GM21528 (cell line): ENCODE results near the gene ULK3.

Experiments
- ATAC-seq: cut with Tn5 transposase; IDR thresholded peaks from one replicate; pipeline ENCODE4 v1.9.1; 2021; ENCODE audit warnings: mild to moderate bottlenecking, moderate library complexity; ENCODE audit not compliant: unreplicated experiment, low FRiP score

ULK3 gene

GRCh38 chr15:74800559-74801094 lies 42.3 kb downstream of the ULK3 start:
- ATAC-seq: no peak

DNA sequence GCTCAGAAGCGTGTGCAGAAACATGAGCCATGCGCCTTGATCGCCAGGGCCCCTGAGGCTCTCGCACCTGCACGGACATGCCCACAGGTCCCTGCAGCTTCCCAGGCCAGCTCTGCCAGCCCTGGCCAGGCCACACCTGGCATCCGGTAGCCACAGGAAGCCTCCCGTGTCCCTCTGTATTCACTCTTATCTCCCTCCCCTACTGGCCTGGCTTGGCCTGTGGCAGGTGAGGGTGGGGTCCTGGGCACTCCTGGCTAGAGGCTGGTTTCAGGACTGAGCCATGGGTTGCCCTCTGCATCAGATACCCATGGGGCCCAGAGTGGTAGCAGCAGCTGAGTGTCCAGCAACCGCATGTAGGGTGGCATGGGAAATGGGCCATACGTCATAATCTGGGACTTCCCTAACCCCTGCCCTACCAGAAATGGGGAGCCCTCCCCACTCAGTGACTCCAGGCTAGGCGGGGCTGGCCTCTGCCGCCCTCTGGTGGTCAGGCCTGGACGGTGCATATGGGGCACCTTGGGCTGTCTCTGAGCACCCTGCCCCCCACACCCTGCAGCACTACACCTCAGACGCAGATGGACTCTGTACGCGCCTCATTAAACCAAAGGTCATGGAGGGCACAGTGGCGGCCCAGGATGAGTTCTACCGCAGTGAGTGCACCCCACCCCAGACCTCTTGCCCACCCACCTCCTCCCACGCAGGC lies 42.9 kb downstream of the ULK3 start:
- ATAC-seq: no peak

- ATAC-seq: no peak
Measured at GRCh38 chr15:74799255-74799855, 43.6 kb downstream of the ULK3 start.

DNA sequence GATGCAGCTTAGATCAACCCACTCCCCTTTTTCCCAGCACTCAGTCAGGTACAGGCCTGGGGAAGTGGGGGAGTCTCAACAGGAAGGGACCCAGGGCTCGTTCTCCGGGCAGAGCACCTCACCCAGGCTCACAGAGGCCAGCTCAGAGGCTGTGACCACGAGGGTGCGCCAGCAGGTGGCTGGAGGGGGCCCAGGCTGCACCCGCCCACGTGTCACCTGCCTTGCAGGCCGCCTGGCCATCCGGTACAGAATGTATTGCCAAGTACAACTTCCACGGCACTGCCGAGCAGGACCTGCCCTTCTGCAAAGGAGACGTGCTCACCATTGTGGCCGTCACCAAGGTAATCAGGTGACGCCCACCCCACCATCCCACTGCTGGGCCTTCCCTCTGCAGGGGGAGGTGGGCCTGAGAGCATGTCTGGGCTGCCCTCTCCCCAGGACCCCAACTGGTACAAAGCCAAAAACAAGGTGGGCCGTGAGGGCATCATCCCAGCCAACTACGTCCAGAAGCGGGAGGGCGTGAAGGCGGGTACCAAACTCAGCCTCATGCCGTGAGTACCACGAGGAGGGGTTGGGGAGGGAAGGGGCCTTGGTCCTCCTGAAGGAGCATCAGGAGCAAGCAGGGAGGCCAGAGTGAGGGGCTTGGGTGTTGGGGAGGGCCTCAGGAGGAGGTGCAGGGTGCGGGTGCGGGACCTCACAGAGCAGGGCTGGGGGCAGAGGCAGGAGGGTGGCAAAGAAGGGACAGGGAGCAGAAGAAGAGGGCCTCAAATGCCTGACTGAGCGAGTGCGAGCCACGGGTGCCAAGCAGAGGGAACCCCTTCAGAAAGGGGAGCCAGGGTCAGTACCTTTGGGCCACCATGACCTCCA lies 44.3 kb downstream of the ULK3 start:
- ATAC-seq: no peak

DNA sequence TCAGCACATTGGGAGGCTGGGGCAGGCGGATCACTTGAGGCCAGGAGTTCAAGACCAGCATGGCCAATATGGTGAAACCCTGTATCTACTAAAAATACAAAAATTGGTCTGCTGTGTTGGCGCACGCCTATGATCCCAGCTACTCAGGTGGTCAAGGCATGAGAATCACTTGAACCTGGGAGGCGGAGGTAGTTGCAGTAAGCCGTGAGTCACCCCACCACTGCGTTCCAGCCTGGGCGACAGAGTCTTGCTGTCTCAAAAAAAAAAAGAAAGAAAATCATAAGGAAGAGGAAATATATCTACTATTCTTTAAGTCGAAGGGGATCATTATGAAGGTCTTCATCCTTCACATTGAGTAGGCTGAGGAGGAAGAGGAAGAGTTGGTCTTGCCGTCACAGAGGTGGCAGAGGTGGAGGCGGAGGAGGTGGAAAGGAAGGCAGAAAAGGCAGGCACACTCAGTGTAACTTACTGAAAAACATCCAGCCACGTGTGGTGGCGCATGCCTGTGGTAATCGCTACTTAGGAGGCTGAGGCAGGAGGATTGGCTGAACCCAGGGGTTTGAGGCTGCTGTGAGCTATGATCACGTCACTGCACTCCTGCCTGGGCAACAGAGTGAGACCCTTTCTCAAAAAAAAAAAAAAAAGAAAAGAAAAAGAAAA lies 46.9 kb downstream of the ULK3 start:
- ATAC-seq: no peak

DNA sequence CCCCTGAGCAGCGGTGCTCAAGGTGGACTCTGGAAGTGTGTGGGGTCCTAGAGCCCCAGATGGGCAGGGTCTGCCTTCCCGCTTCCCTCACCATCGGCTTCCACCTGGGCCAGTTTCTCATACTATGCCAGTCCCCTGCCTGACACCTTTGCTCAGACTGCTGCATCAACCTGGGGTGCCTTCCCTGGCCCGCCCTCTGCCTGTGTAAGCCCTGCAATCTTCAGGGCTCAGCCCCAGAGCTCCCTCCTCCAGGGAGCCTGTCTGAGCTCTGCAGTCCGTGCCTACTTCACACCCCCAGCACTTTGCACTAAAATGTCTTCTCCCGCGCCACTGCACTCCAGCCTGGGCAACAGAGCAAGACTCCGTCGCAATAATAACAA lies 48.0 kb downstream of the ULK3 start:
- no peak for ATAC-seq

- ATAC-seq: no peak
Measured at GRCh38 chr15:74794248-74794969, 48.5 kb downstream of the ULK3 start.

DNA sequence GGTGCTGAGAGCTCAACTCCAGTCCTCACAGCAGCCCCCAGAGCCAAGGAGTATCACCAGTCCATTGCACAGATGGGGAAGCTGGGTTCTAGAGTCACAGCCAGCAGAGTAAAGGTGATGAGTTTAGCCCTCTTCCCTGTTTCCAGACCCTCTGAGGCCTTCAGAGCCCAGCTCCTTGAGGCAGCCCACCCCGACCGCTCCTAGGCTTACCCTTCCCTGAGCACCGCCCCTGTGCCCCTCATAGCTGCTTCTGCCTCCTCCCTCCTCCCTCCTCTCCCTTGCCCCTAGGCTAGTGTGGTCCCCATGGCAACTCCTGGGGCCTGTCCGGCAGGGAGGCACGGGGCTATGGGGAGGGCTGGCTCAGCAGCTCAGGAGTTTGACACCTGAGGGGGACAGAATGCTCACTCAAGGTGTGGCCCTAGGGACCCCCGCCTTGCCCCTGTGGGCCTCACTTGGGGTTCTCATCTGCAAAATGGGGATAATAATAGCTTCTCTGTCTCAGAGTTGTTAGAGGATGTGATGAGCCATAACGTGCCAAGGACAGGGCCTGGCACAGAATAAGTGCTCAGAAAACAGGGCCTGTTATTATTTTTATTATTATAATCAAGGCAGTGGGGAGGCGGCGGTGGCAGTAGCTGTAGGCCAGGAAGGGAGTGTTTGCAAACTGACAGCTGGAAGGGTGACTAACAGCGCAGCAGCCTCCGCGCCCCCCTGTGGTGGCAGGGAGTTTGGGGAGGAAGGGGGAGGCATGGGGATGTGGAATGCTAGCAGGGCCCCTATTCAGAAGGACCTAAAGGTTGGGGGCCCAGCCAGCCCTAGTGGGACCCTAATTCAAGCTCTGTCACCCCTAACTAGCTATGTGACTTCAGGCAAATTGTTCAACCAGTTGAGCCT lies 49.6 kb downstream of the ULK3 start:
- no peak for ATAC-seq

DNA sequence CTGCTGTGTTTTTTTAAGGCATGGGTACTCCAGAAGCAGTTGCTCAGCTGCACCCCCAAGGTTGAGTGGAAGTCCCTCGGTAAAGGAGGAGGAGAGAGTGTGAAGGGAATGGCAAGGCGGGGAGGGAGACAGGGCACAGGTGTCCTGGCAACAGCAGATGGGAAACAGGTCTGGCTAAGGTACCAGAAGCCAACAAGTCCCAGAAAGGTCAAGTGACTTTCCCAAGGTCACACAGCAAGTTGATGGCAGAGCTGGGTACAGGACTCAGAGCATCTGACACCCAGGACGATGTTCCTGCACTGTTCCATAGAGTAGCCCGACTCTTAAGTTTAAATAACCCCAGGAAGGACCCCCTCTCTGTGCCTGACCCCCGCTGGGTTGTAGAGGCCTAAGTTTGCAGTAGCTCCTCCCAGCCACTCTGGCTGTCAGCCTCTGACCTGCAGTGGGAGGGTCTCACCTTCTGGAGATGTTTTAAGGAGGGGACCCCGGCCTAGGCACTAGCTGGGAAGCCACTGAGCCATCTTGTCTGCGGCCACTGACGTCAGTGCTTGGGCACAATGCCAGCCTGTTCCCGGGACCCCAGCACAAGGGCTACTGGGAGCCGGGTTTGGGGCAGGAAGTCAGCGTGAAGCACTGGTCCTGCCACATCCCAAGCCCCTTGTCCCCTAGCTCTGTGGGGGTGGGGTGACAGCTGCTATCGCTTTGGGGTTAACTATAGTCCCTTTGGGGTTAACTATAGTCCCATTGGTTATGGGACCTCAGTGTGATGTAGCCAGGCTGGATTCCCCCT lies 50.5 kb downstream of the ULK3 start:
- ATAC-seq: no peak

DNA sequence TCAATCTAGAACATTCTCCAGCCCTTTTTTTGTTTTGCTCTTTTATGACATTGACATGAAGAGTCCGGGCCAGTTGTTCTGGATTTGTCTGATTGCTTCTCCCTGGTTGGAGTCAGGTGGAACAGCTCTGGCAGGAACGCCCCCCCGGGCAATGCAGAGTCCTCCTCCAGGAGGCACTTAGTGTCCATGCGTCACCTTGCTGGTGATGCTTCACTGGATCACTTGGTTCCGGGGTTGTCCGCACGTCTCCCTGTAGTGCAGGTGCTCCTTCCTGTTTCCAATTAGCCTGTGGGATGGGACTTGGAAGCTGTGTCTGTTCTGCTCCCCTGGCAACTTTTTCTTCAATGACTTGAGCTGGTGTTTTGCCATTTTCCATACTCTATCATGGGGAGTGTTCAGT lies 51.3 kb downstream of the ULK3 start:
- ATAC-seq: no peak

GRCh38 chr15:74791007-74791406 lies 51.9 kb downstream of the ULK3 start:
- no peak for ATAC-seq

- no peak for ATAC-seq
Measured at GRCh38 chr15:74790080-74790916, 52.7 kb downstream of the ULK3 start.

DNA sequence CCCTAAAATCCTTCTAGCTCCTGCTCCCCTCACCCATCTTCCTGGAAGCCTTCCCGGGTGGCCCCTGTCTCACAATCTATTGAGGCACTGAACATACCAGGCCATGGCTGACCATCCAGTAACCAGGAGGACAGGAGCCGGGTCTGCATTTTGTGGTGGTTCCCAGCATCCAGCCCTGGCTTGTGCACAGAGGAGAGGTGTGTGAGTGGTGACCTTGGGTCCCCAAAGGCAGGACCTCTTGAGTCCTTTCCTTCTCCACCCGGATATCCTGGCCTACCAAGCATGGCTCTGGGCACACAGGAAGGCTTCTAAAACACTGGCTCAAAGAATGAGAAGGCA lies 53.2 kb downstream of the ULK3 start:
- ATAC-seq: no peak

DNA sequence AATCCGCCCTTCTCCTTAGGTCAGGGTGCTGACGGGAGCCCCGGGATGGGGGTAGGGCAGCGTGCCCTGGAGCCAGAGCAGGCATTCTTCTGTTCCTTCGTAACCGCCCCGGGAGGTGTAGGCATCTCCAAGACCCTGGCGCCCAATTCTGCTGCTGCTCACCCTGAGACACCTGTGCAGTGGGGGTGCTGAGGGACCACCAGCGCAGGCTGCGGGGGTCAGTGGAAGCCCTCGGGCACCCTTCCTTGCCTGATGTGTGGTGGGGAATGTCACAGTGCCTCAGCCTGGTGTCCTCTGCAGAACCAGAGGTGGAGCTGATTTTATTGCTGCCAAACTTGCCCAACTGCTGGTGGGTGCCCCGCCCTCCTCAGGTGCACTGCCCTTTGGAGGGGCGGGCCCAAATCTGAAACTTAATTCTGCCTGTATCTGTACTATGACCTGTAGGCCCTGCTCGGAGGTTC lies 53.8 kb downstream of the ULK3 start:
- no peak for ATAC-seq

DNA sequence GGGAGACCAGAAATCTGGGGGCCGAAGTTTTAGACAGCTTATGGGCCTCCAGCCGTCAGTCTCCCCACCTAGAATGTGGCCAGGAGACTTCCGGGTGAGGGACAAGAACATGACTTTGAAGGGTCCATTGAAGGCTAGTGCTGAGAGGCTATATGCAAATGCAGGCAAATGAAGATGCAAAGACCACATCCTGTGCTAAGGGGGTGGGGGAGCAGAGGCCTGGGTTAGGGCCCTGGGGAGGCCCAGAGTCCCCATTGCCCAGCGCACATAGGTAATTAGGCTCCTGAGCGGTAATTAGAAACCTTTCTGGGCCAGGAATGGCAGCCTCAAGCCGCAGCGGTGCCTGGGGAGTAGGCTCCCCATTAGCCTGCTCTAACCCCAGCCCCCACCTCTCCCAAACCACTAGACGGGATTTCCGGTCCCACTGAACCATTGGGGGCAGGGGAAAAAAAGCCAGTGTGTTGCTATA lies 54.2 kb downstream of the ULK3 start:
- peak; percentile 33 for ATAC-seq

DNA sequence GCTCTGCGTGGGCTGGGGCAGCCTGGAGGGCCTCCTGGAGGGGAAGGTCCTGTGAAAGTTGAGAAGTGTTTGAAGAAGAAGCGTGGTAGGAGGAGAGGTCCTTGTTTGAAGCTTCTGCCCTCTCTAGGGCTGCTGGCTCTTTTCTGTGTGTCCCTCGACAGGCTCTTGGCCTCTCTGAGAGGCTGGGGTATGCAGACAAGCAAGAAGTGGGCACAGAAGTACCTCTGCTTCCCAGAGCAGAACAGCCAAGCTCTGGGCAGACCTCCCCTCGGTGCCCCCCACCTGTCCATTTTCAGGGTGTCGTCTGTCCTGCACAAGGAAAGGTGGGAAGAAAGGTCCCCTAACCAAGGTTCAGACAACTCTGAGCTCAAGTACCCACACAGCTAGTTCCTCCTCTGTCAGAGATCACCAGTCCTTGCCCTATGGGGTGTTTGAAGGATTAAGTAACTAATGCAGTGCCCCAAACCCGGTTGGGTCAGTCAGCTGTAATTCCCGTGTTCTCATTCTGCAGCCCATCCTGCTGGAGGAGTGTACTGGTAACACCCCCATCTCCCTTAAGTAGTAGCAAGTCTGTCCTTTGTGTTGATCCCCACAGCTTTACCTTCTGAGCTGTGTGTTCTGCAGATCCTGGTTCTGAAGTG lies 54.8 kb downstream of the ULK3 start:
- ATAC-seq: peak; percentile 0
